GM19193 (cell line): Measurements from ENCODE around the gene EHF.

ENCODE experiments used
- POLR2A ChIP-seq: IDR thresholded peaks from 4 replicates; pipeline ENCODE4 v1.6.1; 2011; ENCODE audit not compliant: insufficient read depth, insufficient read length; ENCODE audit errors: extremely low read depth

The EHF gene

GRCh38 chr11:34595960-34596644 lies 24.8 kb upstream of the EHF start:
- TF ChIP-seq POLR2A = no peak

GRCh38 chr11:34599406-34599945 lies 21.4 kb upstream of the EHF start:
- TF ChIP-seq POLR2A = no peak

GRCh38 chr11:34600339-34601084 lies 20.4 kb upstream of the EHF start:
- TF ChIP-seq POLR2A = no peak

- TF ChIP-seq POLR2A = no peak
Observed at GRCh38 chr11:34601085-34601444, 19.8 kb upstream of the EHF start.

GRCh38 chr11:34601609-34602008 lies 19.3 kb upstream of the EHF start:
- no peak for TF ChIP-seq POLR2A

- no peak for TF ChIP-seq POLR2A
Observed at GRCh38 chr11:34602245-34602644, 18.6 kb upstream of the EHF start.

GRCh38 chr11:34603129-34604001 lies 17.5 kb upstream of the EHF start:
- no peak for TF ChIP-seq POLR2A

GRCh38 chr11:34604145-34604544 lies 16.7 kb upstream of the EHF start:
- TF ChIP-seq POLR2A = no peak

- no peak for TF ChIP-seq POLR2A
Observed at GRCh38 chr11:34604911-34605310, 16.0 kb upstream of the EHF start.

GRCh38 chr11:34605481-34606325 lies 15.2 kb upstream of the EHF start:
- no peak for TF ChIP-seq POLR2A

- no peak for TF ChIP-seq POLR2A
Observed at GRCh38 chr11:34606326-34607120, 14.4 kb upstream of the EHF start.

- no peak for TF ChIP-seq POLR2A
Observed at GRCh38 chr11:34609187-34609751, 11.6 kb upstream of the EHF start.

- TF ChIP-seq POLR2A = no peak
Observed at GRCh38 chr11:34609850-34610249, 11.0 kb upstream of the EHF start.

- no peak for TF ChIP-seq POLR2A
Observed at GRCh38 chr11:34610324-34611041, 10.4 kb upstream of the EHF start.
